HK-2 (cell line): ENCODE measurements around the gene FOXA3.
A peak's percentile ranks its signal among the peaks of the same experiment; 100 is the strongest.

Source experiments
- DNase-seq: peaks from one replicate; pipeline ENCODE4 v3.0.0-alpha.2; 2018; ENCODE audit not compliant: unreplicated experiment

Gene FOXA3

DNA sequence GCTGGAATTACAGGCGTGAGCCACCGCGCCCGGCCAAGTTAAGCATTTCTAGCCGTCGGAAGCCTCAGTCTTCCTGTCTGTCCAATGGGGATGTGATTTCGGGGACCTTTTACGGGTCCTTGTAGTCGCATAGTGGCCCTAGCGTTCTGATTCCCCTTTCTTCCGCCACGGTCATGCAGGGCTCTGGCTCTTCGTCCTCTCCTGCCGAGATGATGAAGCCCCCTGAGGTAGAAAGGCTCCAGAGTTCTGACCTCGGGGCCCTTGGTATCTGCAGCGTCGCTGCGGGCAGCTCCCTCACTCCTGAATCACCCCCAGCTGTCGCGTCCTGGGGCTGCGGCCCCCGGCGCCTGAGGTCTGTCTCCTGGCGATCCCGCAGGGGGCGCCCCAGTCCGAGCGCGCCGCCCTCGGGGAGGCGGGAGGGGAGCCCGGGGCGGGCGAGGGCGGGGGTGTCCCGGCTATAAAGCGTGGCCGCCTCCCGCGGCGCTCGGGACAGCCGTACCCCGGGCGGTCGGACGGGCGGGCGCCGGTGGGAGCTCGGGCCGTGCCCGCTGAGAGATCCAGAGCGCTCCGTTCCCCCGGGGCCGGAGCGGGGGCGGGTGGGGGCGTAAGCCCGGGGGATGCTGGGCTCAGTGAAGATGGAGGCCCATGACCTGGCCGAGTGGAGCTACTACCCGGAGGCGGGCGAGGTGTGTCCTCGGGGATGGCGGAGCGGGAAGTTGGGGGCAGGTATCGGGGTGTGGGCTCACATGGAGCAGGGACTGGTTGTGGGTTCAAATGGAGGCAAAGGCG lies at the start of gene FOXA3:
FOXA3 (plus strand) TSS at position 487 of the 789 bp plus-strand sequence; CDS start at position 618, 131 bp downstream.
- DNase-seq: peak; percentile 69

DNA sequence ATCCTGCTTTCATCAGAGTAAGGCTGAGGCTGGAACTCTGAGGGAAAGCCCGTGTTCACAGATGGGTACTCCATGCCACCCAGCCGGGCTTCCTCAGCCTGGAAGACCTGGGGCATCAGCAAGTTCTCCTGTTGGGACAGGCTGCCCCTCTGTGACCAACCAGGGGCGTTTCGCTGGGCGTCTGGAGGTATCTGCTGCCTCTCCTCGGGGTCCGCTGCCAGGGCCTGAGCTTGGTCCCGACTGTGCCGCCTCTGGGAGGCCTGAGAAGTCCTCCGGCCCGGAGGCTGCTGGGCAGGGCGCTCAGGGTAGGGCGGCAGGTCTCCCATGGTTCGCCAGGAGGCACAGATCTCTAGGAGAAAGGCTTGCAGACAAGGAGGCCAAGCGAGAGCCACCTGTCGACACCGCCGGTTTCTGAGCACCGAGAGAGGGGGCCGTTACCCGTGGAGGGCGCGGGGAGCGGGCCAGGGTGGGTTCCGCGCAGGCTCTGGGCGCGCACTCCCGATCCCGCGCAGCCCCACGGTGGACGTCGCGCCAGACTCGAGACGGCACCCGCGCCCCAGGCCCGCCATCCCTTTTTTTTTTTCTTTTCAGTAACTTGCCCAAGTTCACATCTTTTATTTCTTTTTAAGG lies 49.2 kb upstream of the FOXA3 start, which contains the start of gene RSPH6A:
RSPH6A (minus strand) TSS at position 458 of the 630 bp plus-strand sequence; CDS start at position 326, 132 bp downstream.
- no peak for DNase-seq

DNA sequence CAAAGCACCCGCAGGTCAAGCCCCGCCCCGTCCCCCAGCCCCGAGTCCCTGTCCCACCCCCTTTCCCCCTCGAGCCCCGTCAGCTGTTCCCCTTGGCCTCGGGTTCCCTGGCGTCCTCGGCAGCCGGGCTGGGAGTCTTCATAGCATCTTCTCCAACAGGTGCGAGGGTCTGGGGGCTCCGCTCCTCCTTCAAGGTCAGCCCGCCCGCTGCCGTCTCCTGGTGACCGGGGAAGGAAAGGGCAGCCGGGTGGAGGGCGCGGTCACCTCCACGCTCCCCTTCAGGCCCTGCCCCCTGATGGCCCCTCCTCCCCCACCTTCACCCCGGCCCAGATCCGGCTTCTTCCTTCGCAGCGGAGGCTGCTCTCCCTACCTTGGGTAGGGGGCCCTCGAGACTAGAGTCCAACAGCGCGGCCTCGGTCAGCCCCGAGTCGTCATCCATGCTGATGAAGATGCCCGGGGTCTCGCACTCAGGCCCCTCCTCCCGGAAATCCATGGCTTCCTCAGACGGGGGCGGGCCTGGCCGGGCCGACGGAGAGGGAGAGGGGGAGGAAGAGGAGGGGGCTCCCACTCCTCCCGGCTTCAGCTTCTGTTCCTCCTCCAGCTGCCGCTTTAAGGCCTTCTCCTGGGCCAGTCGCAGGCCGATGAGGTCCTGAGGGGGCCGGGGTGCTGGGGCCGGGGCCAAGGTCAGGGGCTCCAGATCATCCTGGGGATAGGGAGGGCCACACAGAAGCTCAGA lies 48.5 kb upstream of the FOXA3 start:
- no peak for DNase-seq

DNA sequence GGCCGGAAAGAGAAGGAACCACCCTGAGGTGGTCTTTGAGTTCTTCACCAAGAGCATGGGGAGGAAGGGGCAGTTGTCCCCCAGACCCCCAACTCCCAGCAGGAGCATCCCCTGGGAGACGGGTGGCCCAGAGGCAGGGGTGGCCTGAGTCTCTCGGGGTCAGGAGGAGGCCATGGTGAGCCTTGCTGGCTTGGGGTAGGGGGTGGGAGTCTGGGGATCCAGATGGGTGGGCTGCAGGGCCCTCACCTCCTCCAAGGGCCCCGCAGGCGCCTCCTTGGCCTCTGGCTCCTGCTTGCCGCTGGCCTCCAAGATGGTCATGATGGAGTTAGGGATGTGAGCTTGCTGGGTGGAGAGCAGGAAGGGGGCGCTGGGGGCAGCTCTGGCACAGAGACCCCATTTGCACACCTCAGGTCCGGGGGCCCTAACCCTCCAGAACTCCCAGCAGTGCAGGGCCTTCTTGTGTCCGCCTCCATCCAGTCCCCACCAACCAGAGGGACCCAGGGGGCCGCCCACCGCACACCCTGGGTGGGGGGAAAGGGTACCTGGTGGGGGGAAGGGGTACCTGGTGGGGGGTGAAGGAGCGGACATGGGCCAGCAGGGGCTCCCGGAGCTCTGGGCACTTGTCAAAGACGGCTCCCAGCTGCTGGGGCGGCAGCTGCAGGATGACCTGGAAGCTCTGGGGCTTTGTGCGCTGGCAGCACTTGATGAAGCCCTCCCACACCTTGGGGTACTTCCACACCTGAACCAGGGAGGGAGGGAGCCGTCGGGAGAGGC lies 47.7 kb upstream of the FOXA3 start:
- no peak for DNase-seq

DNA sequence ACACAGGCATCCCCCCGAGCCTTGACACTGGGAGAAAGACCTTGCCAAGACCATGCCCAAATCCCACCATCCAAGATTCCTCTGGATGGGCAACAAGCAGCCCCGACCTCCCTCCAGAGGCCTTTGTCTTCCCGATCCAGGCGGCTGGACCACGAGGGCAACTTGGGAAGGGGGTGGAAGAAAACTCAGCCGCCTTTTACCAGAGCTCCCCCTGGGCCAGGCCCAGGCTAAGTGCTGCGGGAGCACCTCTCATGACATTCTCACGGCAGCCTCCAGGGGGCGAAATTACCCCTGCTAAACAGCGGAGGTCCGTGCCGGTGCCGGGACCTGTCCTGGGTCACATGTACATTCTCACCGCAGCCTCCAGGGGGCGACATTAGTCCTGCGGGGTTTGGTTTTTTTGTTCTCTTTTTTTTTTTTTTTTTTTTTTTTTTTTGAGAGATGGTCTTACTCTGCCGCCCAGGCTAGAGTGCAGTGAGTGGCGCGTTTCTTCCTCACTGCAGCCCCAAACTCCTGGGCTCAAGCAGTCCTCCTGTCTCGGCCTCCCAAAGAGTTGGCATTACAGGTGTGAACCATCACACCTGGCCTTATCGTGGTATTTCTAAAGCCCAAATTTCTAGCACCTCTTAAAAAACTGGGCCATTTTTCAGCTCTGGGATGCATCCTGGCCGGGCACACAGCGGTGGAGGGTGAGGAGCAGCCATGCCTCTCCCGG lies 47.0 kb upstream of the FOXA3 start:
- peak; percentile 96 for DNase-seq

DNA sequence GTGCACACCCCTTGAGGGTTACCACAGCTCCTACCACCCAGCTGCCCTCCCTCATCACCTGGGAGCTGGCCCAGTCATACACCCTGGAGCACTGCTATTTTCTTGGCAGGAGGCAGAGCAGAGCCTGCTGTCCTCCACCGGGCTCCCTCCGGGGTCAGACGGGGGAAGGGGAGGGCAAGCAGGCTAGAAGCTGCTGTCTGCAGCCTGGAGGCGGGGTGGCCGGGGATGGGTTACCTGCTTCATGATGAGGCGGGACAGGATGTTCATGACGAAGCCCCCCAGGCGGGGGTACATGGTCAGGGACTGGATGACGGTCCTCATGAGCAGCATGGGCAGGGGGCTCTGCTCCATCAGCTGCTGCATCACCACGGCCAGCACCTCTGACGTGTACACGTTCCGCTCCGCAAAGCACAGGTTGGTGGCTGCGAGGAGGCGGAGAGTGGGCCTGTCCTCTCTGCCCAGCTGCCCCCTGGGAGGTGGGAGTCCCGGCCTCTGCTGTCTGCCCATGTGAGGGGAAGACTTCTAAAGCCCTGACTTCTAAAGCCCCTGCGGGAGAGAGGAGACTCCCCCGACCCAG lies 46.3 kb upstream of the FOXA3 start:
- no peak for DNase-seq

DNA sequence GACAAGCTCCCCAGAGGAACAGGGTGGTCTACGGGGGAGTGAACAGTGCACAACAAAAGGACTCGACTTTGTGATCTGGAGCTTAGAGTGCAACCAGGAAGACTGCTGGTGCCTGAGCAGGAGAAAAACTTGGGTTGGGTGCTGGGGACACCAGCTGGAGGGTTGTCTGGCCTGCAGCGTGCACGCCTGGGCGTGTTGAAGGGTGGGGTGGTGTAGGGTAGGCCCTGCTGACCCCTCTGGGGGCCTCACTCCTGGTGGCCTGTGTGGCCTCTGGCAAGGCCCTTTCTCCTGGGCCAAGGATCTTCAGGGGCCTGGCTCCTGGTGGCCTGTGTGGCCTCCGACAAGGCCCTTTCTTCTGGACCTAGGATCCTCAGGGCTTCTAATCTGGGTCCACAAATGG lies 44.4 kb upstream of the FOXA3 start:
- DNase-seq: no peak

DNA sequence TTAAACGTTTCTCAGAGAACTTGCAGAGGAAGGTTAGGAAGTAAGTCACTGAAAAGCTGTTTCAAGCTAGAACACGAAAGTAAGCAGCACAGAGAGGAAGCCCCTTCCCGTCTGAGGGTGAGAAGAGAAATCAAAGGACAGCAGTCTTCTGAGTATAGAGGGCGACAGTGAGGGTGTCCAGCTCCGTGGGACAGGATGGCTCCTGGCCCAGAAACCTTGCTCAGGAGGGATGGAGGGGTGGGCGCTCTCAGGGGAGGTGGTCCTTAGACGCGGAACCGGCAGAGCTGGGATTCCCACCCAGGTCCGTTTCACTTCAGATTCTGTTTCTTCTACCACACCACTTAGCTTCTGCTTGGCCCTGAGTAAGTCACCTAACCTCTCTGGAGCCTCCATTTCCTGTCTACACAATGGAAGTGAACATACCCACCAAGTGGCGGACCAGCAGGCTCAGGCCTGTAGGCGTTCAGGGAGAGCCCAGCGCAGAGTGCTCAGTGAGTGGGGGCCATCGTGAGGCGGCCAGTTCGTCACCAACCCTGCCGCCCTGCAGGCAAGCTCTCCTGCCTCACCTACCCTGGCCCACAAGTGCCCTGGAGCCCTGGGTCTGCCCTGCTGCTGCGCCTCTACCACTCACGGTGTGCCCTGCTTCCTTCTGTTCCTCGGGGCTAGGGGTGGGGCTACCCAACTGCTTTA lies 43.6 kb upstream of the FOXA3 start:
- DNase-seq: no peak

DNA sequence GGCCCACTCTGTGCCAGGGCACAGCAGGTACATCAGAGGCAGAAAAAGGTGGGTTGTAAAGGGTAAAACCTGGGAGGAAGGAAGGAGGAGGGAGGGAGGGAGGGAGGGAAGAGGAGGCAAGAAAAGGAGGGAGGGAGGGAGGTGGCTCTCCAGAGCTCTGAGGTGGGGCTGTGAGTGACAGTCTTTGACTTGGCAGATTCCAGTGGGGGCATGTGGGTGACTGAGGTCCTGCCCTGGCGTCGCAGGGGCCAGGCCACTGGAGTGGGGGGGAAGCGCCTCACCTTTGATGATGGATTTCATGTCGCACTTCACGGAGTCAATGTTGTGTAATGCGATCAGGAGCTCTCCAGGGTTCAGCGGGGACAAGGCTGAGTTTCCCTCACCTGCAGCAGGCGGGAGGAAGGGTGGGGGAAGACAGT lies 43.0 kb upstream of the FOXA3 start:
- DNase-seq: no peak

DNA sequence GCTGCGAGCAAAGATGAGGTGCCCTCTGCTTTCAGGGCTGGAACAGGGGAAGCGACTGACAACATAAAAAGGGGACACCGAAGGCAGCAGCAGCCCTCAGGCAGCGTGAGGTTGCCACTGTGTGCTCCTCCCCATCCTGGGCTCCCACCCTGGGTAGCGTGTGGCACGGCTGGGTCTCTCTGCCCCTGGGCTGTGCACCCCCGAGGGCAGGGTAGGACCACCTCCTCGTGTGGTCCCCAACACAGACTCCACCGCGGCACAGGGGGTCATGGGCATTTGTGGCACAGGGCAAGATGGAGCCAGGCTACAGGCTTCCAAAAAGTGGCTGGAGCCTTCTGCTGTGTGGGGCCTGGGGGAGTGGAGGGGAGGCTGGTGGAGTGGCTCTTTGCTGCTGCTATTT lies 42.6 kb upstream of the FOXA3 start:
- DNase-seq: no peak

DNA sequence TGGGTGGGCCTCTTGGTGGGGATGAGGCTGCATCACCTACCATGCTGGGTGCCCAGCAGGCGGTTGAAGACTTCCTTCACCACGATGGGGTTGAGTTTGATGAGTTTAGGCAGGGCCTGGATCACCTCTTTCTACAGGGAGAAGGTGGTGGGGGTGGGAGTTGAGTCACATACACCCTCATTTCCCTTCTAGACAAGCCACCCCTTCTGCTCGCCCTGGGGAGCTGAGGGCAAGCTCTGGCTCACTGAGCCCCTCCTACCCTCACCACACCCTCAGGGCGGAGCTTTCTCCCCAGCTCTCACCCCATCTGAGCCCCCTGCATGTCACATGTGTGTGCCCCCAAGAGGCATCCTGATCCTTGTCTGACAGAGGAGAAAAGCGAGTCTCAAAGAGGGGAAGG lies 41.4 kb upstream of the FOXA3 start:
- no peak for DNase-seq

DNA sequence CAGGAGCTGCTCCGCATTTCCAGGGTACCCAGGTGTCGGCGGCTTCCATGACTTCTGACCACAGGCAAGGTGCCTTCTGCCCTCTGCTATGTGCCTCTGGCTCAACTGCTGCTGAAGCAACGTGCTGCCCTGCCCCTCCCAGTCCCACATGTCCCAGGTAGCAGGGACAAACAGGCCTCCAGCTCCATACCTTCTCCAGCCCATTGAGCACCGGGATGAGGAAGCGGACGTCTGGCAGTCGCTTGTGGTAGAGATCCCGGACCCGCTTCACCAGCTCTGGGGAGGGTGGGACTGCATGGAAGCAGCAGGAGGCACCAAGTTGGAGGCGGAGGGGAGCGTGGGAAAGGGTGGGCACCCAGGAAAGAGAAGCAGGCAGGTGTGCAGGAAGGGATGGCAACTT lies 40.9 kb upstream of the FOXA3 start:
- no peak for DNase-seq

DNA sequence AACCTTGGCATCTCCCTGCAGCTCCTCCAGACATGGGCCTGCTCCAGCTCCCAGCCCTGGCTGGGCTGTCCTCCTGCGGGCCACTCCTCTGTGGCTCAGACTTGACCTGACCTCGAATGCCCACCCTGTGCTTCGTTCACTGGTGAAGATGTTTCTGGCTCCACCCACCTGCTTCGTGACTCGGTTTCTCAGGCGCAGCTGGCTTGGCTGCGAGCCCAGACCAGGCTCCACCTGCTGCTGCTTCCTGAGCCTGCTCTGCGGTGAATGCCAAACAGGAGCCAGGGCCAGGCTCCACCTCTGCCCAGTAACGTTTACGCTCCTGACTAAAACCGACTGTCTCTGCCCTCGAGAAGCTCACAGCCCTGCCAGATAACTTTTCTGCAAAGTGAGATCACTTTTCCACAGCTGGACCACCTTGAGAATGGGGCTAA lies 40.1 kb upstream of the FOXA3 start:
- no peak for DNase-seq

DNA sequence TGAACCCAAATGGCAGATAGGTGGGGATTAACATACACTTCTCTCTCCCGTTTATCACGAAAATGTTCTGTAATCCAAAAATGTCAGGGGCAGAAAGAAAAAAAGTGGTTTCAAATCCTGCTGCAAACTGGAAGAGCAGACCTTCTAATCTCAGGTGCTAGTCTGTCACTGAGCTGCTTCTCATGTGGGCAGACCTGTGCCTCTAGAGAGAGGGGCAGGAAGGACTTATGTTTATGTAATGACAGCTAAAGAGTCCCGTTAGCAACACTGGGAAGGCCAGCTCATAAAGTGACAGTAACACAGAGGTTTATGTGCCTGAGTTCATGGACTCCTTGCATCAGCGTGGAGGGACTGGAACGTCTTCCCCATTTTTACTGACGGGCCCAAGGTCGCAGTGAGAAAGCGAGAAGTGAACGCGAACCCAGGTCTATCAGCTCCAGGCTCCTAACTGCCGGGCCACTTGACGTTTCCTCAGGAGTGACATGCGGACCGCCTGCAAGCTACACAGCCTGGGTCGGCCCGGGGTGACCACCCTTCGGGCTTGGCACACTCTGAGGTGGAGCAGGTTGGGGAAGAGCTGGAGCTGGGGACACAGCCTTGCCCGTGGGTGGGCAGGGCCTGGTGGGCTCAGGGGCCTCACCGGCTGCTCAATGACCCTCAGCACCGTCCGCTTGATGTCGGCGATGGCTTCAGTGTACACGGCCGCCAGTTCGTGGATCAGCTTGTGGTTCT lies 39.4 kb upstream of the FOXA3 start:
- no peak for DNase-seq

DNA sequence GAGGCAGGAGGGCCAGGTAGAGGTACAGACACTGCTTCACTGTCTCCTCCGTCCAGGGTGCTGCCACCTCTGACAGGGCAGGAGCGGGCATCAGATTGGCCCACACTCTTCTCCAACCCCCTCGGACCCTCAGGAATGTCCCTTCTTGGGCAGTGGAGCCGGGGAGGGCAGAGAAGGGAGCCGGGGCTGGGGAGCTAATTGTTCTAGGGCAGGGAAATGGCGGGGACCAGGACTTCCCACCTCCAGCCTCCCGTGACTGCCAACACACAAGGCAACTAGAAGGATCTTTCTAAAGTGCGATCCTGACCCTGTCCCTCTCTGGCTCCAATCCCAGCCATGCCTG lies 38.9 kb upstream of the FOXA3 start:
- no peak for DNase-seq

DNA sequence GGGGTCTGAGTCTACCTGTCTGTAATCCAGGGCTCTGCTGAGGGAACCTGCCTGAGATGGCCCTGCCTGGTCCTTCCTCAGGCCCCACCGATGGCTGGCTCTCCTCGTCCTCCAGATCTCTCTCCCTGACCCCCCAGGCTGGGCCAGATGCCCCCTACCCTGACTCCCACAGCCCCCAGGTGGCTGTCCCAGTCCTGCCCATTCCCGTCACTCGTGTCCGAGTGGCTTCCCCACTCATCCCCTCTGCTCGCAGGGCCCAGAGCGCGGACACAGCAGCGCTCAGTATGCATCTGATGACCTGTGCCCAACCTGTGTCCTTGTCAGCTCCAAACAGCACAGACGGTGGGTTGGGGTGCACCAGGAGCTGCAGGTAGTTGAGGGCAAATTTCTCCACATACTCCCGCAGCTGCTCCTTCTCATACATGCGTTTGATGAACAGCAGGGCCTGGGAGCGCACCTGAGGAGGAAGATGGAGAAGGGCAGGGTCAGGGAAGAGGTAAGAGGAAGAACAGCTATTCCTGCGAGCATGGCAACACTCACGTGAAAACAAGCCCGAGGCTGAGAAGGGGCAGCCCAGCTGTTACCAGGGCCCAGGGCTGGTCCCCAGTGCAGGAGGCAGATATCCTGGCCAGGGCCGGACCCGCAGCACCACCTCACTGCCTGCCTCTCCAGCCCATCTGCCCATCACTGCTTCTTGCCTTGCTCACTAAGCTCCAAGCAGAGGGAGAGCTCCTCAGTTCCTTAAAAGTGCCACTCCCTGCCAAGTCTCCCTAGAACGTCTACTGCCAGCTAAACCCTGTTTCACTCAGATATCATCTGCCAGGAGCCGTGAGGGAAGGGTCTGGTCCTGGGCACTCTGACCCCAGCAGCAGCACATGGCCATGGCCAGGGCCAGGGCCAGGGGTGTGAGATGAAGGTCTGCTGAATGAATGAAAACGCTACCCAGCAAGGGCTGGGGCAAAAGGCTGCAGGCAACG lies 37.9 kb upstream of the FOXA3 start:
- no peak for DNase-seq

DNA sequence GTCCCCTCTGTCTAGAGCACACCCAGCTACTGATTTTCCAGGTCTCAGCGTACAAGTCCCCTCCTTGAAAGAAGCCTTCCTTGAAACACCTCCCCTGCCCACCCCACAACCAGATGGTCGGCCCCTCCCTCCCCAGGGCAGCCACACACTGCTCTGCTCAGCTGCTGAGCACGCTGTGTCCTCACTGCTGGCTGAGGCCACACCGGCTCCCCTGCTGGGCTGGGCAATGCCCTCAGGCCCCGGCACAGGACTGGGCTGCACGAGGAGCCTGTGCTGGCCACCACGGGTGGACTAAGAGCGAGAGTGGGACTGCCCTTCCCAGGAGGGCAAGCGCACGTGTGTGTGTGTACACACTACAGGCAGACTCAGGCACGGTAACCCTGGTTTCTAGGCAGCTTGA lies 37.2 kb upstream of the FOXA3 start:
- DNase-seq: no peak

DNA sequence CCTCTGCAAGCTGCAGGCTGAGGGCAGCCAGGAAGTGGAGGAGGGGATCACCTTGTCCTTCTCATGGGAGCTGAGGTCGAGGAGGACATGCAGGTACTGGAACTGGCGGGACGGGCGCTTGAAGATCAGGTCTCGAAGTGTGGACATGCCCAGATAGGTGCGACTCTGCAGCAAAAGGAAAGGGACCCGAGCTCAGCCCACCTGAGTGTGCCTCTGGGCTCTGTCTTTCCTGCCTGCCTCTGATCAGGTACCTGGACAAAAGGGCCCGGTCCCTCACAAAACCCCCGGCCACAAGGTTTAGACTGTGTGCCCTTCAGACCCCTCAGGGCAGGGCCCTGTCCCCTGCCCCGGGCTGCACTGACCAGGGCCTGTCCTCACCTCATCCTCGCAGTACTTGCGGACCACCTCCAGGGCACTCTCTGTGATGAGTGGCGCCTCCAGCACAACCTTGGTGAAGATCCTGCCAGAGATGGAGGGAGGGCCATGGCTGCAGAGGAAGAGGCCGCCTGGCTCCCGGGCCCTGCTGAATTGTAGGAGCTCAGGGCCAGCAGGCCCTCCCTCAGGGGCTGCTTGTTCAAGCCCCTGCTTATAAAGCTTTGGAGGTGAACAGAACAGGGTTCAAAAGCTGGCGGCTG lies 36.5 kb upstream of the FOXA3 start:
- no peak for DNase-seq
